ENCODE data around the gene EYS.

Gene EYS

GRCh38 chr6:63923139-63923739 lies 1783.8 kb downstream of the EYS start:
- Mint-ChIP-seq H3K27me3 (ENCODE audit: low read depth, poor library complexity) (peaks cover 3% of the 10 kb centered on the region), H3K9me3 (no peaks in the 10 kb centered on the region), H3K4me1 (no peaks in the 10 kb centered on the region), H3K36me3 (ENCODE audit: low read depth) (no peaks in the 10 kb centered on the region), H3K4me3 (no peak overlapping the region), H3K27ac (no peak overlapping the region)
- DNase-seq = no peak
- peak; percentile 72 for TF ChIP-seq CTCF (IDR thresholded peaks at IDR 0.05)

GRCh38 chr6:63919556-63920110 lies 1787.4 kb downstream of the EYS start:
- no peak for TF ChIP-seq CTCF (IDR thresholded peaks at IDR 0.05)
- no peaks in the 10 kb centered on the region for H3K36me3 Mint-ChIP-seq (ENCODE audit: low read depth)
- H3K9me3 Mint-ChIP-seq = peaks cover 4% of the 10 kb centered on the region
- H3K27ac Mint-ChIP-seq = no peak overlapping the region
- no peaks in the 10 kb centered on the region for H3K4me1 Mint-ChIP-seq
- H3K27me3 Mint-ChIP-seq (ENCODE audit: low read depth, poor library complexity) = peaks cover 3% of the 10 kb centered on the region
- DNase-seq = no peak
- H3K4me3 Mint-ChIP-seq = no peak overlapping the region

GRCh38 chr6:63912887-63913286 lies 1794.1 kb downstream of the EYS start:
- DNase-seq = no peak
- Mint-ChIP-seq H3K27ac (no peak overlapping the region), H3K27me3 (ENCODE audit: low read depth, poor library complexity) (no peaks in the 10 kb centered on the region), H3K4me1 (no peaks in the 10 kb centered on the region), H3K4me3 (no peak overlapping the region), H3K9me3 (peaks cover 12% of the 10 kb centered on the region), H3K36me3 (ENCODE audit: low read depth) (no peaks in the 10 kb centered on the region)
- TF ChIP-seq CTCF (IDR thresholded peaks at IDR 0.05) = no peak

GRCh38 chr6:63910863-63911551 lies 1796.0 kb downstream of the EYS start:
- peaks cover 12% of the 10 kb centered on the region for H3K9me3 Mint-ChIP-seq
- DNase-seq = no peak
- no peak for TF ChIP-seq CTCF (IDR thresholded peaks at IDR 0.05)

GRCh38 chr6:63904650-63905248 lies 1802.3 kb downstream of the EYS start:
- H3K4me1 Mint-ChIP-seq = no peaks in the 10 kb centered on the region
- no peak for DNase-seq
- no peaks in the 10 kb centered on the region for H3K36me3 Mint-ChIP-seq (ENCODE audit: low read depth)
- H3K4me3 Mint-ChIP-seq = no peak overlapping the region
- no peak overlapping the region for H3K27ac Mint-ChIP-seq
- H3K9me3 Mint-ChIP-seq = no peaks in the 10 kb centered on the region
- no peaks in the 10 kb centered on the region for H3K27me3 Mint-ChIP-seq (ENCODE audit: low read depth, poor library complexity)
- no peak for TF ChIP-seq CTCF (IDR thresholded peaks at IDR 0.05)

More at GRCh38 chr6:63910863-63911551, 1796.0 kb downstream of the EYS start:
- Mint-ChIP-seq H3K4me3 (no peak overlapping the region), H3K27ac (no peak overlapping the region), H3K4me1 (no peaks in the 10 kb centered on the region), H3K27me3 (ENCODE audit: low read depth, poor library complexity) (no peaks in the 10 kb centered on the region), H3K36me3 (ENCODE audit: low read depth) (no peaks in the 10 kb centered on the region)
